A549 (cell line): Measurements from ENCODE around the gene LAMTOR2.

Experiments
- CTCF ChIP-seq: fragments of >200 bp; sonication (Bioruptor Twin); formaldehyde crosslinking; IDR thresholded peaks from 3 replicates; pipeline ENCODE4 v1.5.1; 2016
- EHMT2 ChIP-seq: fragments of 200-600 bp; sonication (generic); IDR thresholded peaks from 2 replicates; pipeline ENCODE4 v1.6.1; 2016; ENCODE audit warnings: antibody characterized with exemption, low read depth, mild to moderate bottlenecking, moderate library complexity
- FOSB ChIP-seq: fragments of 250-450 bp; sonication (Bioruptor Pico); IDR thresholded peaks from 2 replicates; pipeline ENCODE4 v1.5.0; 2020; ENCODE audit warnings: mild to moderate bottlenecking, moderate library complexity
- GATA3 ChIP-seq: IDR thresholded peaks from 2 replicates; pipeline ENCODE4 v1.6.1; 2012; ENCODE audit warnings: borderline replicate concordance
- KDM1A ChIP-seq: fragments of 200-600 bp; sonication (generic); IDR thresholded peaks from 2 replicates; pipeline ENCODE4 v1.6.1; 2016; ENCODE audit warnings: low read depth, mild to moderate bottlenecking
- MAFK ChIP-seq: fragments of 450-650 bp; IDR thresholded peaks from 2 replicates; pipeline ENCODE4 v1.6.1; 2014; ENCODE audit not compliant: partially characterized antibody
- MAZ ChIP-seq: fragments of 150-350 bp; IDR thresholded peaks from 2 replicates; pipeline ENCODE4 v1.6.1; 2014; ENCODE audit warnings: antibody characterized with exemption, low read depth, low read length, borderline replicate concordance
- PBX3 ChIP-seq: IDR thresholded peaks from 2 replicates; pipeline ENCODE4 v1.6.1; 2012
- POLR2A ChIP-seq: IDR thresholded peaks from 2 replicates; pipeline ENCODE4 v1.6.1; 2012; ENCODE audit warnings: mild to moderate bottlenecking, low read length
- RCOR1 ChIP-seq: fragments of 150-350 bp; IDR thresholded peaks from 2 replicates; pipeline ENCODE4 v1.6.1; 2014; ENCODE audit warnings: antibody characterized with exemption, low read length, low read depth
- REST ChIP-seq: fragments of 200-600 bp; sonication (generic); IDR thresholded peaks from 2 replicates; pipeline ENCODE4 v1.6.1; 2016; ENCODE audit warnings: antibody characterized with exemption, mild to moderate bottlenecking, moderate library complexity
- USF2 ChIP-seq: fragments of 450-650 bp; IDR thresholded peaks from 2 replicates; pipeline ENCODE4 v1.6.1; 2014; ENCODE audit warnings: antibody characterized with exemption
- ZFP36 ChIP-seq: fragments of 450-650 bp; IDR thresholded peaks from 2 replicates; pipeline ENCODE4 v1.6.1; 2014; ENCODE audit warnings: borderline replicate concordance; ENCODE audit not compliant: partially characterized antibody
- ZNF302 ChIP-seq: fragments of 250-450 bp; sonication (Bioruptor Pico); IDR thresholded peaks from 2 replicates; pipeline ENCODE4 v1.9.0; 2021; ENCODE audit warnings: inconsistent platforms, mild to moderate bottlenecking, moderate library complexity

- TF ChIP-seq REST (no peak), PBX3 (no peak), CTCF (no peak), GATA3 (no peak), MAFK (no peak), POLR2A (no peak), USF2 (no peak), KDM1A (no peak), RCOR1 (no peak), MAZ (no peak), EHMT2 (no peak), FOSB (CRISPR knock-in tag) (no peak), ZNF302 (CRISPR knock-in tag) (no peak), ZFP36 (no peak)
These were observed 49.6 kb upstream of the LAMTOR2 start for GRCh38 chr1:156004843-156005584.
